Mesendoderm (in vitro differentiated cells): Measurements from ENCODE around the gene M6PR.
"Not testable (repeated sequence)": the region's sequence is repeated elsewhere in the genome, so short reads cannot be mapped to it uniquely, and the experiment has no call there.

Experiments
- DNase-seq: peaks from one replicate; pipeline ENCODE4 v3.0.0; 2013
- H2AK5ac ChIP-seq: 2 replicates; pipeline ENCODE4 v1.6.1; 2013; ENCODE audit warnings: low read length, inconsistent platforms
- H2BK120ac ChIP-seq: 2 replicates; pipeline ENCODE4 v1.6.1; 2013; ENCODE audit warnings: low read depth, mild to moderate bottlenecking, low read length, moderate library complexity, mixed read lengths
- H2BK15ac ChIP-seq: replicated peaks from 2 replicates; pipeline ENCODE4 v1.6.1; 2013; ENCODE audit warnings: low read depth, mild to moderate bottlenecking, moderate library complexity
- H2BK5ac ChIP-seq: 2 replicates; pipeline ENCODE4 v1.6.1; 2013; ENCODE audit warnings: low read length, inconsistent platforms
- H3K18ac ChIP-seq: 2 replicates; pipeline ENCODE4 v1.6.1; 2013; ENCODE audit warnings: mild to moderate bottlenecking, low read length, mixed read lengths
- H3K23ac ChIP-seq: one replicate; pipeline ENCODE4 v1.6.1; 2013; ENCODE audit warnings: low read length
- H3K27ac ChIP-seq: 2 replicates; pipeline ENCODE4 v1.5.1; 2013; ENCODE audit warnings: low read depth, mild to moderate bottlenecking, inconsistent platforms, low read length, moderate library complexity
- H3K27me3 ChIP-seq: 2 replicates; pipeline ENCODE4 v1.6.1; 2013; ENCODE audit warnings: low read length, control low read depth, mild to moderate bottlenecking, inconsistent platforms; ENCODE audit not compliant: insufficient read depth, poor library complexity
- H3K36me3 ChIP-seq: 2 replicates; pipeline ENCODE4 v1.6.1; 2013; ENCODE audit warnings: low read length, inconsistent platforms; ENCODE audit not compliant: control insufficient read depth, insufficient read depth
- H3K4ac ChIP-seq: one replicate; pipeline ENCODE4 v1.6.1; 2013; ENCODE audit warnings: low read depth, mild to moderate bottlenecking, low read length, moderate library complexity
- H3K4me1 ChIP-seq: 2 replicates; pipeline ENCODE4 v1.6.1; 2013; ENCODE audit warnings: low read depth, low read length, inconsistent platforms; ENCODE audit not compliant: control insufficient read depth
- H3K4me2 ChIP-seq: 2 replicates; pipeline ENCODE4 v1.6.1; 2013; ENCODE audit warnings: low read length
- H3K4me3 ChIP-seq: 2 replicates; pipeline ENCODE4 v1.5.1; 2013; ENCODE audit warnings: mild to moderate bottlenecking, low read length
- H3K56ac ChIP-seq: one replicate; pipeline ENCODE4 v1.6.1; 2013; ENCODE audit warnings: low read length
- H3K79me1 ChIP-seq: 2 replicates; pipeline ENCODE4 v1.6.1; 2013; ENCODE audit warnings: low read length, inconsistent platforms
- H3K79me2 ChIP-seq: 2 replicates; pipeline ENCODE4 v1.6.1; 2013; ENCODE audit warnings: mild to moderate bottlenecking, low read length; ENCODE audit not compliant: control insufficient read depth, insufficient read depth
- H3K9ac ChIP-seq: 2 replicates; pipeline ENCODE4 v1.6.1; 2013; ENCODE audit warnings: low read length, inconsistent platforms
- H4K5ac ChIP-seq: one replicate; pipeline ENCODE4 v1.6.1; 2013; ENCODE audit warnings: low read length
- H4K8ac ChIP-seq: one replicate; pipeline ENCODE4 v1.6.1; 2013; ENCODE audit warnings: low read depth, mild to moderate bottlenecking, control low read depth, low read length, moderate library complexity
- WGBS: extraction: QIAGEN DNeasy Blood & Tissue Kit; methylation state at CpG from one replicate; pipeline ENCODE4 v1.1.7; 2013; ENCODE audit warnings: low lambda C conversion rate, missing lambda C conversion rate; ENCODE audit not compliant: insufficient coverage; ENCODE audit errors: extremely low coverage; 5-methylcytosine and 5-hydroxymethylcytosine counted together

The M6PR gene

DNA sequence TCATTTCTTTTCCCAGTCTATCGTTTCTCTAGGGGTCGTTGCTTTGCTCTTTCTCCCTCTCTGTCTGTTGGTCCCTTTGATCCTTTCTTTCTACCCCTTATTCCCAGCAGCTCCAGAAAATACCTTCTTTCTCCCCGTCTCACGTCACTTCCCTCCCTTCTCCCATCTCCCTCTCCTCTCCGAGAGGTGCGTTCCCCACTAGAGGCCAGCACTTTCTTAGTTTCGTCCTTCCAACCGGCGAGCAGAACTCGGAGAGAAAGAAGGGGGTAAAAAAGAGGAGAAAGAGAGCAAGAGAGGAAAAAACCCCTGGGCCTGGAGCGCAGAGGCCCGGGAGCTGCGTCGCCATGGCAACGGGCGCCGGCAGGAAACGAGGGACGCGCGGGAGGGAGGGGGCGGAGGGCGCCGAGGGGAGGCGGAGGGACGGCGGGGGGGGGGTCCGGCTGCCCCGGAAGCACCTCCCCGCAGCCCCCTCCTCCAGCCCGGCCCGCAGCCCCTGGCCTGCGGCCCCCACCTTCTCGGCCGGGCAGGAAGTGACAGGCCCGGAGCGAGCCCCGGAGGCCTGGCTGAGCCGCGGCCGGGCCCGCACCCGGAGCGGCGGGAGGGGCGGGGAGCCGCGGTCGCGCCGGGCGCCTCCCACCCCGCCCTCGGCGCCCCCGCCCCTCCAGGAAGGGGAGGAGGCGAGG is 35.3 kb downstream of the M6PR start, which contains the start of gene PHC1:
PHC1 (plus strand) TSS at position 477 of the 683 bp plus-strand sequence. CDS start 3,169 bp downstream, outside the sequence.
- peak; percentile 95 for DNase-seq
- not testable (repeated sequence) for H3K36me3 ChIP-seq, H3K4me1 ChIP-seq, H4K8ac ChIP-seq, H4K5ac ChIP-seq, H3K27me3 ChIP-seq, H3K79me1 ChIP-seq
- Histone ChIP-seq H3K79me2 (peaks cover 37% of the 10 kb centered on the region), H2BK15ac (peak within 1 kb of the TSS; percentile 25), H3K23ac (peak within 1 kb of the TSS; percentile 83), H3K18ac (peak within 1 kb of the TSS; percentile 94), H3K4me2 (peak within 1 kb of the TSS; percentile 72), H3K4ac (peak within 1 kb of the TSS; percentile 91), H3K27ac (peak within 1 kb of the TSS; percentile 93), H2BK120ac (peak within 1 kb of the TSS; percentile 17), H3K56ac (peak within 1 kb of the TSS; percentile 97), H2AK5ac (peak within 1 kb of the TSS; percentile 25), H3K4me3 (peak within 1 kb of the TSS; percentile 93), H3K9ac (peak within 1 kb of the TSS; percentile 68), H2BK5ac (peak within 1 kb of the TSS; percentile 70)
- WGBS = no CpG with 5 or more reads among the region's 57 CpGs

GRCh38 chr12:8913702-8914032 is 35.8 kb downstream of the M6PR start:
- Histone ChIP-seq H2BK5ac (peak overlapping the region; percentile 53), H3K27me3 (no peaks in the 10 kb centered on the region), H3K79me2 (peaks cover 34% of the 10 kb centered on the region), H4K5ac (no peak overlapping the region), H3K4me3 (peak overlapping the region; percentile 87), H3K27ac (peak overlapping the region; percentile 92), H2BK120ac (peak overlapping the region; percentile 17), H2BK15ac (peak overlapping the region; percentile 25), H3K36me3 (peaks cover 1% of the 10 kb centered on the region), H2AK5ac (peak overlapping the region; percentile 25), H3K23ac (no peak overlapping the region), H3K4me2 (peak overlapping the region; percentile 72), H3K18ac (peak overlapping the region; percentile 94), H3K9ac (peak overlapping the region; percentile 67), H3K4me1 (no peaks in the 10 kb centered on the region), H3K79me1 (no peaks in the 10 kb centered on the region), H3K56ac (peak overlapping the region; percentile 97), H4K8ac (no peak overlapping the region), H3K4ac (no peak overlapping the region)
- no CpG with 5 or more reads among the region's 6 CpGs for WGBS
- DNase-seq = no peak

GRCh38 chr12:8912914-8913313 is 36.5 kb downstream of the M6PR start:
- peak overlapping the region; percentile 94 for H3K18ac ChIP-seq
- H3K9ac ChIP-seq = peak overlapping the region; percentile 67
- H4K8ac ChIP-seq = no peak overlapping the region
- H2AK5ac ChIP-seq = no peak overlapping the region
- no peaks in the 10 kb centered on the region for H3K36me3 ChIP-seq
- peak overlapping the region; percentile 73 for H2BK120ac ChIP-seq
- no CpG with 5 or more reads among the region's 9 CpGs for WGBS
- no peaks in the 10 kb centered on the region for H3K27me3 ChIP-seq
- H3K4me1 ChIP-seq = no peaks in the 10 kb centered on the region
- no peak overlapping the region for H3K4me2 ChIP-seq
- H3K79me2 ChIP-seq = peaks cover 30% of the 10 kb centered on the region
- H3K4ac ChIP-seq = peak overlapping the region; percentile 55
- no peak overlapping the region for H3K4me3 ChIP-seq
- no peak overlapping the region for H3K23ac ChIP-seq
- H3K79me1 ChIP-seq = no peaks in the 10 kb centered on the region
- peak overlapping the region; percentile 85 for H2BK15ac ChIP-seq
- peak; percentile 83 for DNase-seq
- peak overlapping the region; percentile 51 for H3K27ac ChIP-seq
- no peak overlapping the region for H4K5ac ChIP-seq
- peak overlapping the region; percentile 29 for H3K56ac ChIP-seq
- no peak overlapping the region for H2BK5ac ChIP-seq

DNA sequence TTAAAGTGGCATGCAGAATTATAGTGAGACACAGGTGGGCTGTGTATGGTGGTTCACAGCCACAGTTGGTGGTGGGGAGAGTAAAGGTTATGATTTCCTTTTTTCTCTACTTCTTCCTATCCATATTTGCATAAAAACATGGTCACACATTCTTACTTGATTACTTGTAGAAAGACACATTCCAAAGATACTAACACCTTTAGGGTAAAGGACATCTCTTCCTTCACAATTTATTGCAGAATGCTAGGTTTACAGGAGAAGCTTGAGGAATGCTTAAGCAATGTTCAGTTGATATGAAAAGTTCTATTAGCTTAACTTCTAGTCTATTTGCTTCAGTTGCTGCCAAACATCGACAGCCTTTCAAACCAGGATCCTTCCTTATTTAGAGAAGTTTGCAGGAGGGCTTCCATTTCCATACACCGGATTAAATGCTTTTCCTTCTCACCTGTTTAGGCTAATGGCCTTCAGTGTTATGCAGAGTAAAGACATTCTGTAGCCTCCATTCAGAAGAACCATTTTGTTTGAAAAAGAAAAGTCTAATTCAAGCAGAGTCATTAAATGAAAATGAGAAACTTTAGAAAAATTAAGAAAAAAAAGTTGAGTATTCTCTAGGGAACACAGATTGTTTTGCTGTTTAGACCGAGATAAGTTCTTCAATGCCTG is 37.7 kb downstream of the M6PR start:
- peak; percentile 86 for DNase-seq
- H3K9ac ChIP-seq = no peak overlapping the region
- H3K27me3 ChIP-seq = no peaks in the 10 kb centered on the region
- no peak overlapping the region for H3K4me2 ChIP-seq
- peaks cover 5% of the 10 kb centered on the region for H3K4me1 ChIP-seq
- no CpG with 5 or more reads among the region's 3 CpGs for WGBS
- no peak overlapping the region for H2BK5ac ChIP-seq
- H3K23ac ChIP-seq = no peak overlapping the region
- peak overlapping the region; percentile 58 for H3K27ac ChIP-seq
- no peak overlapping the region for H4K8ac ChIP-seq
- H3K79me2 ChIP-seq = peaks cover 19% of the 10 kb centered on the region
- H3K4ac ChIP-seq = peak overlapping the region; percentile 36
- no peak overlapping the region for H3K4me3 ChIP-seq
- no peak overlapping the region for H2AK5ac ChIP-seq
- H3K79me1 ChIP-seq = no peaks in the 10 kb centered on the region
- no peaks in the 10 kb centered on the region for H3K36me3 ChIP-seq
- no peak overlapping the region for H2BK120ac ChIP-seq
- H2BK15ac ChIP-seq = no peak overlapping the region
- no peak overlapping the region for H3K56ac ChIP-seq
- no peak overlapping the region for H4K5ac ChIP-seq
- no peak overlapping the region for H3K18ac ChIP-seq

DNA sequence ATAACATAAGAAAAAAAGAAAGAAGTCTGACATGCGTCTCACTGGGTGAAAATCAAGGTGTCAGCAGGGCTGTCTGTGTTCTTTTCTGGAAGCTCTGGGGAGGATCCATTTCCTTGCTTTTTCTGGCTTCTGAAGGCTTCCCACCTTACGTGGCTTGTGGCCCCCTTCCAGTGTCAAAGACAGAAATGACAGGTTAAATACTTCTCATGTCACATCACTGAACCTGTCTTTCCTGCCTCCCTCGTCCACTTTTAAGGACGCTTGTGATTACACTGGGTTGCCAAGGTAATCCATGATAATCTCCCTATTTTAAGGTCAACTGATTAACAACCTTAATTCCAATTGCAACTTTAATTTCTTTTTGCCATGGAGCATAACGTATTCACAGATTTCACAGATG is 39.7 kb downstream of the M6PR start:
- Histone ChIP-seq H3K4me1 (peaks cover 5% of the 10 kb centered on the region), H3K23ac (no peak overlapping the region), H2BK5ac (no peak overlapping the region), H3K9ac (no peak overlapping the region), H2BK120ac (peak overlapping the region; percentile 4), H3K56ac (no peak overlapping the region), H4K8ac (no peak overlapping the region), H4K5ac (no peak overlapping the region), H2BK15ac (no peak overlapping the region), H3K18ac (peak overlapping the region; percentile 68), H3K4me3 (no peak overlapping the region), H3K79me2 (no peaks in the 10 kb centered on the region), H3K4me2 (no peak overlapping the region), H3K4ac (no peak overlapping the region), H3K36me3 (no peaks in the 10 kb centered on the region), H2AK5ac (no peak overlapping the region), H3K79me1 (no peaks in the 10 kb centered on the region), H3K27me3 (no peaks in the 10 kb centered on the region), H3K27ac (no peak overlapping the region)
- DNase-seq = peak; percentile 40
- no CpG with 5 or more reads among the region's 5 CpGs for WGBS
